Tibial nerve (tissue), 4 donors: ENCODE results near the gene MYLK2. TPM values are rescaled to one million over a fixed set of nuclear protein-coding genes. Genes with fewer than 3 reads are reported as not detected.

Source experiments
- DNase-seq, 2 donors: peaks; one replicate each; pipeline ENCODE4 v3.0.0-alpha.2; 2019; ENCODE audit warnings: low spot score in 2 of 2
- H3K27ac ChIP-seq, 4 donors: fragments of 200-600 bp; sonication (generic) in 3 of 4; one replicate each; pipeline ENCODE4 v1.5.1; 2017 to 2019; ENCODE audit warnings: mild to moderate bottlenecking in 1 of 4
- H3K27me3 ChIP-seq, 2 donors: fragments of 200-600 bp; sonication (generic) in 1 of 2; one replicate each; pipeline versions ENCODE4 v1.5.1 to v1.6.0; 2017 to 2019
- H3K36me3 ChIP-seq, 3 donors: fragments of 200-600 bp; sonication (generic); one replicate each; pipeline ENCODE4 v1.5.1; 2018 to 2019
- H3K4me1 ChIP-seq, 4 donors: fragments of 200-600 bp; sonication (generic) in 3 of 4; one replicate each; pipeline ENCODE4 v1.5.1; 2017 to 2019
- H3K4me3 ChIP-seq, 4 donors: fragments of 200-600 bp; sonication (generic) in 3 of 4; one replicate each; pipeline ENCODE4 v1.5.1; 2017 to 2019; ENCODE audit warnings: mild to moderate bottlenecking in 1 of 4, moderate library complexity in 1 of 4
- H3K9me3 ChIP-seq, 4 donors: fragments of 200-600 bp; sonication (generic) in 3 of 4; one replicate each; pipeline ENCODE4 v1.5.1; 2017 to 2019
- EP300 ChIP-seq, 2 donors: sonication (generic); formaldehyde crosslinking; IDR thresholded peaks; one replicate each; pipeline ENCODE4 v1.6.1; 2017; ENCODE audit warnings: antibody characterized with exemption in 2 of 2, mild to moderate bottlenecking in 1 of 2
- POLR2A ChIP-seq, 2 donors: fragments of 450-650 bp; IDR thresholded peaks; one replicate each; pipeline ENCODE4 v1.6.1; 2017; ENCODE audit warnings: antibody characterized with exemption in 2 of 2, mild to moderate bottlenecking in 2 of 2, moderate library complexity in 2 of 2
- WGBS, 2 donors: methylation state at CpG; one replicate each; pipeline ENCODE4 v1.1.5; 2018; 5-methylcytosine and 5-hydroxymethylcytosine counted together
- total RNA-seq, 4 donors: library from RNA; depleted of rRNA; stranded (reverse); fragments of >200 nt; gene quantifications; one replicate each; pipeline ENCODE4 v1.1.0, GENCODE V29; 2016
- TF ChIP-seq, protein P1 (sequence below), 5 experiments: fragments of 200-600 bp in 3 of 5; fragments of 450-650 bp in 2 of 5; sonication (generic) in 3 of 5; IDR thresholded peaks; one replicate each; pipeline ENCODE4 v1.5.1; 2016 to 2019; ENCODE audit warnings: antibody characterized with exemption in 5 of 5, mild to moderate bottlenecking in 3 of 5, moderate library complexity in 2 of 5

Gene MYLK2
- total RNA-seq, 4 donors from 2014 or later: 0.66 to 1.3 TPM; not detected in 2

DNA sequence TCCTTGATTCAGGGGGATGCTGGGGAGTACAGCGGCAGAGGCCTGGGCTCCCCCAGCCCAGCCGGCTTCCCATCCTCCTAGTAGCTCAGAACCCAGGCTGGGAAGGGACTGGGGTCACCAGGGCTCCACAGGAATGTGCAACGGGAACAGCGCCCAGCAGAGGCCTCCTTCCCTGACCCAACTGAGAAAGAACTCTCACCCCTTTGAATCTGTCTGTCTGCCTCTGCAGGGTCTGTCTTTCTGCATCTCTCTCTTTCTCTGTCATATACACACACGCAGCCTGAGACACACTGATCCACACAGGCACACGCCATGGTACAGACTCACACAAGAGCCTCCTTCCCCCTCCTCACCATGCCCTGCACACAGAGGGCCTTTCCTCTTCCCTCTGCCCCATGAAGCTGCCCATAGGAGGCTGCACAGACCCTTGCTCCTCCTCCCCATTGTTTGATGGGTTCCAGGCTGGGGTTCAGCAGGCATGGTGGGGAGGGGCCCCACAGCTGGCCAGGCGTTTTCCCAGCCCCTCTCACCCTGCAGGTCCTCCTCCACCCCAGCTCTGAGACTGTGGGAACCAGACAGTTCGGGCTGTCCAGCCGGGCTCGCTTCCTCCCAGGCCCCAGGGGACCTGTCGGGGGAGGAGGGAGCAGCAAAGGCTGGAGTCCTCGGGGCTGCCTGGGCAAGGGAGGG lies 23.5 kb downstream of the MYLK2 start:
- TF ChIP-seq, protein P1, sequence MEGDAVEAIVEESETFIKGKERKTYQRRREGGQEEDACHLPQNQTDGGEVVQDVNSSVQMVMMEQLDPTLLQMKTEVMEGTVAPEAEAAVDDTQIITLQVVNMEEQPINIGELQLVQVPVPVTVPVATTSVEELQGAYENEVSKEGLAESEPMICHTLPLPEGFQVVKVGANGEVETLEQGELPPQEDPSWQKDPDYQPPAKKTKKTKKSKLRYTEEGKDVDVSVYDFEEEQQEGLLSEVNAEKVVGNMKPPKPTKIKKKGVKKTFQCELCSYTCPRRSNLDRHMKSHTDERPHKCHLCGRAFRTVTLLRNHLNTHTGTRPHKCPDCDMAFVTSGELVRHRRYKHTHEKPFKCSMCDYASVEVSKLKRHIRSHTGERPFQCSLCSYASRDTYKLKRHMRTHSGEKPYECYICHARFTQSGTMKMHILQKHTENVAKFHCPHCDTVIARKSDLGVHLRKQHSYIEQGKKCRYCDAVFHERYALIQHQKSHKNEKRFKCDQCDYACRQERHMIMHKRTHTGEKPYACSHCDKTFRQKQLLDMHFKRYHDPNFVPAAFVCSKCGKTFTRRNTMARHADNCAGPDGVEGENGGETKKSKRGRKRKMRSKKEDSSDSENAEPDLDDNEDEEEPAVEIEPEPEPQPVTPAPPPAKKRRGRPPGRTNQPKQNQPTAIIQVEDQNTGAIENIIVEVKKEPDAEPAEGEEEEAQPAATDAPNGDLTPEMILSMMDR (IDR thresholded peaks at IDR 0.05): no peak
- TF ChIP-seq POLR2A (IDR thresholded peaks at IDR 0.05) (no peak), EP300 (IDR thresholded peaks at IDR 0.05) (no peak)
- Histone ChIP-seq H3K4me3 (peak overlapping the region in 1 of 4 donors; percentile 54), H3K4me1 (peaks cover 0 to 80% (median 19%) of the 10 kb centered on the region in 4 donors), H3K9me3 (no peaks in the 10 kb centered on the region), H3K36me3 (no peaks in the 10 kb centered on the region), H3K27ac (peak overlapping the region in 2 of 4 donors; percentile 73 to 82), H3K27me3 (no peaks in the 10 kb centered on the region)
- WGBS, 2 donors: 19 to 27% methylated on average over 9 to 12 of the region's 12 CpGs
- peak in 1 of 2 donors; percentile 36 for DNase-seq

DNA sequence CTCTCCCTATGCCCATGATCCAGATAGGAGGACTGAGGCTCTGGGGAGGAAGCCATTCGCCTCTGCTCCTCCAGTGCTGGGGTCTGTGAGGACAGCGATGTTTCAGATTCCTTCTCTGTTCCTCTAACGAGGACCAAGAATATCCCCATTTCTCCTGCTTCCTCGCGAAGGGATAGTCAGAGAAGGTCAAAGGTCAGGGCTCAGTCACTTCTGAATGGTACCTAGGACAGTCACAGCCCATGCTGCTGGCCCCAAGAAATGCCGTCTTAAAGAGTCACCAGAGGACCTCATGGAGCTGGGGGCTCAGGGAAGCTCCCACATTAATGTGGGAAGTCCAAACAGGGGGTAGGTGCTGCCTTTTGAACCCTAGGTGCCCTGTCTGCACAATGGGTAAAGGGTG lies 24.1 kb downstream of the MYLK2 start:
- 38 to 56% methylated on average over 5 to 6 of the region's 6 CpGs for WGBS, 2 donors
- DNase-seq: no peak
- H3K4me3 ChIP-seq: peak overlapping the region in 2 of 4 donors; percentile 29 to 54

DNA sequence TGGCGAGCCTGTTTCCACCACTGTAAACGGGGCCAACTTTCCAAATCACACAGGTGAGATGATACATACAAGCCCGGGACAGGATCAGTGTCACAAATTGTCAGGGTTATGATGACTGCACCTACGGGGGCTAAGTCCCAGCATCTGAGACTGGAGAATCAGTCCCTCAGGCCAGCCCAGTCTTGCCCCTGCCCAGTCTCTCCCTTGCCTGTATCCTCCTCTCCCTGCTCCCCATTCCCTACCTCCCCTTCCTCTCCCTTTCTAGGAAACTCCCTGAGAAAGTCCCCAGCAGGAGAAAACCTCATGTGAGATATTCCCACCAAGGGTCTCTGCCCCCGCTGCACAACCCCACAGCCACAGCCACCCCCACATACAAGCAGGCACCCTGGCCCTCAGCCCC lies 24.7 kb downstream of the MYLK2 start:
- Histone ChIP-seq H3K4me3 (peak overlapping the region; percentile 21 to 54 (median 32)), H3K4me1 (peaks cover 0 to 68% (median 12%) of the 10 kb centered on the region in 4 donors), H3K36me3 (no peaks in the 10 kb centered on the region), H3K27ac (peak overlapping the region in 2 of 4 donors; percentile 73 to 82), H3K9me3 (no peaks in the 10 kb centered on the region), H3K27me3 (no peaks in the 10 kb centered on the region)
- WGBS, 2 donors: 63 to 68% methylated on average over 2 to 5 of the region's 5 CpGs
- DNase-seq: no peak
- no peak for TF ChIP-seq EP300 (IDR thresholded peaks at IDR 0.05)
- no peak for TF ChIP-seq POLR2A (IDR thresholded peaks at IDR 0.05)
- TF ChIP-seq, protein P1 (IDR thresholded peaks at IDR 0.05): no peak

More for the DNA sequence above, 24.1 kb downstream of the MYLK2 start:
- H3K27ac ChIP-seq: peak overlapping the region in 2 of 4 donors; percentile 73 to 82
- no peaks in the 10 kb centered on the region for H3K27me3 ChIP-seq
- TF ChIP-seq, protein P1 (IDR thresholded peaks at IDR 0.05): no peak
- TF ChIP-seq POLR2A (IDR thresholded peaks at IDR 0.05) (no peak), EP300 (IDR thresholded peaks at IDR 0.05) (no peak)
- H3K4me1 ChIP-seq: peaks cover 0 to 74% (median 14%) of the 10 kb centered on the region in 4 donors
- H3K9me3 ChIP-seq: no peaks in the 10 kb centered on the region
- H3K36me3 ChIP-seq: no peaks in the 10 kb centered on the region

DNA sequence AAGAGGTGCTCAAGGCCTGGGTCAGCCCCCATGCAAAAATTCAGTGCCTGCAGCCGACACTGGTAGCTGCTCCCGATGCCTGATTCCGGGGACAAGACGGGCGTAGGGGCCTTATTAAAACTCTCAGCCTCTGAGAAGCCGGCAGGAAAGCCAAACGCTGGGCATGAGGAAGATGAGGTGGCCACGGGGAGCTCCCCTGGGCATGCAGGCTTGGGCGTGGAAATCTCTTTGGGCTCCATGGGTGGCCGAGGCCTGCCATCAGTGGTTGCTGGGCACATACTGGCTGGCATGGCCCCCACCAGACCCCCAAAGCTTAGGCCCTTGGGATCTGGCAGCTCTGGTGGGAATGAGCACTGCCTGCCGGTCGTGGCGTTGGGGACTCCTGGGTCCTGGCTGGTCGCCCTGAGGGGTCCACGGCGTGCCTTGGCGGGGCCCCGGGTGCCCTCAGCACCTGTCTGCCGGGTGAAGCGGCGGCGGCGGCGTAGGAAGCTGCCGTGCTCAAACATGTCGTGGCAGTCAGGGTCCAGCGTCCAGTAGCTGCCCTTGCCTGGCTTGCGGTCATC lies 25.7 kb downstream of the MYLK2 start:
- H3K4me1 ChIP-seq: peaks cover 0 to 59% (median 12%) of the 10 kb centered on the region in 4 donors
- WGBS, 2 donors: 65 to 91% methylated on average over 6 to 27 of the region's 28 CpGs
- peak overlapping the region; percentile 21 to 54 (median 32) for H3K4me3 ChIP-seq
- peak overlapping the region in 3 of 4 donors; percentile 56 to 82 (median 73) for H3K27ac ChIP-seq
- no peaks in the 10 kb centered on the region for H3K9me3 ChIP-seq
- no peak for DNase-seq
- H3K27me3 ChIP-seq: peaks cover 0 to 5% of the 10 kb centered on the region in 2 donors
- no peaks in the 10 kb centered on the region for H3K36me3 ChIP-seq
- TF ChIP-seq POLR2A (IDR thresholded peaks at IDR 0.05): no peak
- TF ChIP-seq, protein P1 (IDR thresholded peaks at IDR 0.05): no peak
- TF ChIP-seq EP300 (IDR thresholded peaks at IDR 0.05): no peak
